NCI-H524 treated with DMSO at 0.1 percent for 48 hours (cell line): Measurements from ENCODE around the gene ADPRS.

ENCODE experiments used
- DNase-seq: peaks from one replicate; lab custom pipeline; 2025; lab: John Stamatoyannopoulos, UW

The ADPRS gene, protein sequence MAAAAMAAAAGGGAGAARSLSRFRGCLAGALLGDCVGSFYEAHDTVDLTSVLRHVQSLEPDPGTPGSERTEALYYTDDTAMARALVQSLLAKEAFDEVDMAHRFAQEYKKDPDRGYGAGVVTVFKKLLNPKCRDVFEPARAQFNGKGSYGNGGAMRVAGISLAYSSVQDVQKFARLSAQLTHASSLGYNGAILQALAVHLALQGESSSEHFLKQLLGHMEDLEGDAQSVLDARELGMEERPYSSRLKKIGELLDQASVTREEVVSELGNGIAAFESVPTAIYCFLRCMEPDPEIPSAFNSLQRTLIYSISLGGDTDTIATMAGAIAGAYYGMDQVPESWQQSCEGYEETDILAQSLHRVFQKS

DNA sequence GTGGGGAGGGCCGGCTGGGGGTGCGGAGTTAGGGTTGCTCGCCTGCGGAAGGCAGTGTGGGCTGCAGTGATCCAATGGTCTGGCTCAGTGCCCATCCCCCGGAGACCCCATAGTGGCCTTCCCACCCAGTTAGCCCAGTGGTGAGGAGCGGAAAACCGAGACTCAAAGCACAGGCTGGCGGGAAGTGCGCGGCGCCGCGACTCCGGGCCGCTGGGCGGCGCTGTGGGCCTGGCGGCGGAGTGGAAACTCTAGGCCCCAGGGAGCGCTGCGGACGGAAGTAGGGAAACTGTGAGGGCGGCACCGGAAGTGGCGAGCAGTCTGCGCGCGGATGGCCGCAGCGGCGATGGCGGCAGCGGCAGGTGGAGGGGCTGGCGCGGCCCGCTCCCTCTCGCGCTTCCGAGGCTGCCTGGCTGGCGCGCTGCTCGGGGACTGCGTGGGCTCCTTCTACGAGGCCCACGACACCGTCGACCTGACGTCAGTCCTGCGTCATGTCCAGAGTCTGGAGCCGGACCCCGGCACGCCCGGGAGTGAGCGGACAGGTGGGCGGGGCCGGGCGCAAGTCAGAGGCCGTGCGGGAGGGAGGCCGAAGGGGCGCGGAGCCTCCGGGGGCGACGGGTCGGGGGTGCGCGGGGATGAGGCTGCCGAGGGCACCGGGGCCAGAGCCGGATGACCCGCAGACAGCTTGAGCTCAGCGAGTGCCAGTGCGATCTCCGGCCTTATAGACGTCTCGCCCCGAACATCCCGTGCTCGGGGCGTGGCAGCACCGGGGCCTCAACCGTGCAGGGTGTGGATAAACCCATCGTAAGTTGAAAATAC lies at the start of gene ADPRS:
Gene ADPRS (plus strand): TSS at position 316 of the 816 bp plus-strand sequence. CDS start 13 bp downstream, at position 329.
- peak; percentile 21 for DNase-seq

DNA sequence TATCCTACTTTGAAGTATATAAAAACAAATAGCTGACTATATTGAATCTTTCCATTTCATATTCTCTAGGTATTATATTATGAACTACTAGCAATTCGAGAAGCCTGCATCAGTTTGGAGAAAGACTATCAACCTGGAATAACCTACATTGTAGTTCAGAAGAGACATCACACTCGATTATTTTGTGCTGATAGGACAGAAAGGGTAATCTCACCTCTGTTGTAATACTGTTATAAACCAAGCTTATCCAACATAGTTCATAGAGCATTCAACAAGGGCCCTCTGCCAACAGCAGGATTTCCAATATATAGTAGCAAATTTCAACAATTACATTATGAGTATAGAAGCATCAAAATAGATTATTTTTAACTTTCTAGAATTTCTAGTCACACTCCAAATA lies 48.5 kb upstream of the ADPRS start:
- DNase-seq = no peak

DNA sequence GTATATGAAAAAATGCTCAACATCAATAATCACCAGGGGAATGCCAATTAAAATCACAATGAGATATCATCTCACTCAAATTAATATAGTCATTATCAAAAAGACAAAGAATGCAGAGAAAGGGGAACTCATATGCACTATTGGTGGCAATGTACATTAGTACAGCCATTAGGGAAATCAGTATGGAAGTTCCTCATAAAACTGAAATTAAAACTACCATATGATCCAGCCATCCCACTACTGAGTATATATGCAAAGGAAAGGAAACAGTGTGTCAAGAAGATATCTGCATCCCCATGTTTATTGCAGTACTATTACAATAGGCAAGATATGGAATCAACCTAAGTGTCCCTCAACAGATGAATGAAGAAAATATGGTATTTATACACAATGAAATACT lies 36.9 kb upstream of the ADPRS start:
- DNase-seq = no peak

DNA sequence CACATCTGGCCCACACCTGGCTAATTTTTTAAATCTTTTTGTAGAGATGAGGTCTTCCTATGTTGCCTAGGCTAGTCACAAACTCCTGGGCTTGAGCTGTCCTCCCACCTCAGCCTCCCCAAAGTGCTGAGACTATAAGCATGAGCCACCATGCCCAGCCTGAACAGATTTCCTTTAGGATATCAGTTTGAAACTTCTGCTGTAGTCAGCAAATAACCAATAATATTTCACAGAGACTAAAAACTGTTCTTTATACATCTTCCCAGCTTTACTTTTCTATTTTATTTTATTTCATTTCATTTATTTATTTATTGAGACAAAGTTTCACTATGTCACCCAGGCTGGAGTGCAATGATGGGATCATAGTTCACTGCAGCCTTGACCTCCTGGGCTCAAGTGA lies 34.7 kb upstream of the ADPRS start:
- DNase-seq = no peak

DNA sequence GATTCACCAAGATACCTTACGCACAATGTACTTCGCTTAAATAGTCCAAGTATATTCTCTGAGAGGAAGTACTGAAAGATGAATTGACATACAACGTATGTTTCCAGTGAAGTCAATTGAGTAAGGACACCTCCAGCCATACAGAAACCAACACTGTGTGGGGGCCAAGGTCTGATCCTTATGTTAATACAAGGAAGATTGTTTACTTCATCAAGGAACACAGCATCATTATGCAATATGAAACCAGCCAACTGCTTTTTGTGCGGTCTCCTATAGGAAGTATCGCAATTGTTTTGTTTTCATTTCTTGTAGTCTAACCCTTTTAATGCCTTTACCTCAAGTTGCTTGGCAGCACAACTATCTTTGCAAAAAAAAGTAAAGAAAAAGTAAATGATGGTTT lies 33.0 kb upstream of the ADPRS start:
- no peak for DNase-seq

DNA sequence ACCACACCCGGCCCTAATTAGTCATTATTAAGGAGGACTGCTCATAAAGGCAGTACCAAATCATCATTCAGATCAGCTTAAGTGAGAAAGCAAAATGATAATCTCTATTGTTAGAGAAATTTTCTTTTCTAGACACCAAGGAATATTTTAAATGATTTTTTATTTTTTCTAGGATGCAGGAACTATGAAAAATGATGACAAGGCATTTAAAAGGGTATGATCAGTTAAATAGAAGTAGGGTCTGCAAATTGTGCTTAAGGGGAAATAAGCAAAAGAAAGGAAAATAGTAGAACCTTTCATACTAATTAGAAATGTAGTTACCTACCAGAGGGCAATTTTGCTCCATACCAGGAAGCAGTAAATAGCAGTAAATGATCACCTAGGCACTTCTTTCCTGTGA lies 26.4 kb upstream of the ADPRS start:
- DNase-seq = no peak

DNA sequence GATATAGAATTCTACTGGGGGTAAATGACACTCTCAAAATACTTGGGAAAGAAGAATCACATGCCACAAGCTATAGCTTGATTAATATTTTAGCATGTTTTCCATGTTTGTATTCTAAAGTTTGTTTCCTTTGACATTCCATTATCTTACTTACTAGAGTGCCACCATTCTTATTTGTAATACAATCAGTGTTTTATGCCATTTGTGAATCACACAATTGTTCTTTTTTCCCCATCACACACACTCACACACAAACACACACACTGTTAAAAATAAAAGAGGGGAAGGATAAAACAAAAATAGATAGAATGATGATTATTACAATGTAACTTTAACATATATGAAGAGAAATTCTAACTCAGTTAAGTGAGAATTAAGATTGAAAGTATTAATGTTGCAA lies 20.8 kb upstream of the ADPRS start:
- DNase-seq = no peak

DNA sequence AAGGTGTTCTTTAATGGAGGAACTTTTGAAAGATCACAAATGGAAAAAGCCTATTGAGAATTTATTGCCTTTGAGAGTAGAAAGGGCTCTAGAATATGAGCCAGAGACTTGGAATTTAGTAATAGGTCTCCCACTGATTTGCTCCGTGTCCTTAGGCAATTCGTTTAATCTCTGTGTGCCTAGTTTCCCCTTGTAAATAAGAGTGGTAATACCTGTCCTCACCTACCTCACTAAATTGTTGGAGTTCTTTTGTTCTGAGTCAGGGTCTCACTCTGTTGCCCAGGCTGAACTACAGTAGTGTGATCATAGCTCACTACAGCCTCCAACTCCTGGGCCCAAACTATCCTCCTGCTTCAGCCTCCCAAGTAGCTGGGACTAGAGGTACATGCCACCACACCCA lies 19.8 kb upstream of the ADPRS start:
- no peak for DNase-seq

DNA sequence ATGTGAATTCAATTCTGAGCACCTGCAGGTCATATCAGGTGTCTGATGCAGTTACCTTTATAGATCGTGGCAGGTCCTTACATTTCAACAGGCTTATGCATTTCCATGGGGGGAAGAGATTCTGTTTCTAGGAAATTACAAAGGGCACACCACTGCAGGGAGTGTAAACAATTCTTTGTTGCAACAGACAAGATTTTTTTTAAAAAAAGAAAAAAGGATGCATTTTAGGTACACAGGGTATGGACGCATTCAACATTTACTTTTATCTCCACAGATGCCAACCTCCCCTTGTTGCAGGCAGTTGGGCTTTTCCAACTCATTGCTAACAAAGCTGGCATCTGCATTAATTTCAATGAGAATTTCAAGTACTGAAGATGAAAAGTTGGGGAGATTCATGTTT lies 18.3 kb upstream of the ADPRS start:
- DNase-seq = no peak

DNA sequence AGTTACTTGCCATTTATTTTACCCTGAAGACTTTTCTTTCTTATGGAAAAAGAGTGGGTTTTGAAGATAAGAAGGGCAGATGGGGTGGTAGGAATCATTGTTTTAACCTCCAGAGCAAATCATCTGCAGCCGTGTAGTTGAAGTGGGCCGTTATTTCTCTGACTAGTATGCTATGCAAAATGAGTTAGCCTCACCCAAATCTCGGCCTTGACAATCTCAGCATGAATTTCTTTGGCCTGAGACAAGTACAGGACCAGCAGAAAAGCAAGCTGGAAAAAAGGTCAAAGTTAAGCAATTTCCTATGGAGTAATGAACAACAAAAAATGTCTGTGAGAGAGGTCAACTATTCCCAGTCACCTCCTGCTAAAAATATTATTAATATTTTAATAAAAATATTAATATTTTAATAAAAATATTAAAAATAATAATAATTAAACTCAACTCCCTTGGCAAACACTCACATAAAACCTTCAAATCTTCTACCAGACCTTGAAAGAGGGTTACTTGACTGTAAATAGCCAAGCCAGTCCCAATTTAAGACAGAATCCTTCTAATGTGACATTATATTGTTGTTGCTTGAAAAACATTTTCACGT lies 11.6 kb upstream of the ADPRS start:
- DNase-seq = no peak

DNA sequence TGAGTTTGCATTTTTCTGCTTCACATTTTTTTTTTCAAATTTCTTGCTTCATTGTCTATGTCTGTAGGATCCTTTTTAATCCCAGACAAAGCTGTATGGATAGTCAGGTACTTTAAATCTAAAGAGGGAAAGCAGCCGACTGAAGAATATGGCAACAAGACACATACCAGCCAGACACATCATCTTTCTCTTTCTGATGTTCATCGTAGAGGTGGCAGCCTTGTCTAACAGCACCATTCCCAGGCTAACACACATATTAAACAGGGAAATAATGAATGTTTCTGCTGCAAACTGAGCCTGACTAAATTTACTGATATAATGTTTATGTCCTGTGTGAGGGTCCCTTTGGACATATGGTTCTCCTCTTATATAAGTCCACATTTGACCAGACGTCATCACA lies 8.5 kb upstream of the ADPRS start:
- no peak for DNase-seq

DNA sequence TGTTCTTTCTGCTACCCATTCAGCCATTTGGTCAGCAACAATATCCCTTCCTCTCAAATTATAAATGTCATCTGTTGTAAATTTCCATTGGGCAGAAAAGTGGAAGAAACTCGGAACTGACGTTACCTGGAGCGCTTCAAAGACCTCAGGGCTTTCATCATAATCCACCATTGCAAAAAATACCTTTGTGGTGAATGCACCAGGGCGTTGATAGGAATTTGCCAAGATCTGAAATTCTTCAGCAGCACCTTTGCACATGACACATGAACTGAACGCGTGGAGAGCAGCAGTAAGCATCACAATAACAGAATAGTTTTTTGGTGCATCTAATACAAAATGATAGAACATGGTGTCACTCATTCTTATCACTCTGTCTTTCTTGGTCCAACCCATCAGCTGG lies 7.9 kb upstream of the ADPRS start:
- no peak for DNase-seq

DNA sequence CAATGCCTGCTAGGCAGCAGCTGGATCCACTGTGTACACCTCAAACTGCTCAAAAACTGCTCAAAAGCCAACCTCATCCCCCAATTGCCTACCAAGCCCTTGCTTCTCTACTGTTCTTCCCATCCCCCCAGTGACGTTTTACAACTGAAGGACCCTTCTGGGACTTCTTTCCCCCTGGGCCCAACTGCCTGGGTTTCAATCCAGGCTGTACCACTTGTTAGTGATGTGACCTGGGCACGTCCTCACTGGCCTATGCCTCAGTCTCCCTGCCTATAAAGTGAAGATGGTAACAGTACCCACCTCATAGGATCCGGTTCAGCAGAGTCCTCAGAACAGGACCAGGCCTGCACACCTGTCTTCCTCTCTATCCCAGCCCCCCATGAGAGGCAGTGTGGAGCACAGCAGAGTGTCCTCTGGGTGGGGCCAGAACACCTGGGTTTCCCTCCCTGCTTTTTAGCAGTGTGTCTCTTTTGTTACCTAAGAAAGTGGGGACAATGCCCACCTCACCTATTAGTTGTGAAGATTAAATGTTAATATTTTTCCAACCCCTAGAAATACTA lies 6.7 kb upstream of the ADPRS start:
- DNase-seq = no peak

DNA sequence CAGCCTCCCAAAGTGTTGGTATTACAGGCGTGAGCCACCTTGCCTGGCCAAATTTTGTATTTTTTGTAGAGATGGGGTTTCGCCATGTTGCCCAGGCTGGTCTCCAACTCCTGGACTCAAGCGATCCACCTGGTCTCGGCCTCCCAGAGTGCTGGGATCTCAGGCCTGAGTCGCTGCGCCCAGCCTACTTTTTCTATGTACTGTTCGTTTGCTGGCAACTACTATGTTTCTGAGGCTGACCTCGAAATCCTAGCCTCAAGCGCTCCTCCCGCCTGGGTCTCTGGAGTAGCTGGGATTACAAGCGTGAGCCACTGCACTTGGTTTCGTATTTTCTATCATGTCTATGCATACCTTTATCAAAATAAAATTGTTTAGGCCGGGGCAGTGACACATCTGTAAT lies 5.5 kb upstream of the ADPRS start:
- DNase-seq = no peak

DNA sequence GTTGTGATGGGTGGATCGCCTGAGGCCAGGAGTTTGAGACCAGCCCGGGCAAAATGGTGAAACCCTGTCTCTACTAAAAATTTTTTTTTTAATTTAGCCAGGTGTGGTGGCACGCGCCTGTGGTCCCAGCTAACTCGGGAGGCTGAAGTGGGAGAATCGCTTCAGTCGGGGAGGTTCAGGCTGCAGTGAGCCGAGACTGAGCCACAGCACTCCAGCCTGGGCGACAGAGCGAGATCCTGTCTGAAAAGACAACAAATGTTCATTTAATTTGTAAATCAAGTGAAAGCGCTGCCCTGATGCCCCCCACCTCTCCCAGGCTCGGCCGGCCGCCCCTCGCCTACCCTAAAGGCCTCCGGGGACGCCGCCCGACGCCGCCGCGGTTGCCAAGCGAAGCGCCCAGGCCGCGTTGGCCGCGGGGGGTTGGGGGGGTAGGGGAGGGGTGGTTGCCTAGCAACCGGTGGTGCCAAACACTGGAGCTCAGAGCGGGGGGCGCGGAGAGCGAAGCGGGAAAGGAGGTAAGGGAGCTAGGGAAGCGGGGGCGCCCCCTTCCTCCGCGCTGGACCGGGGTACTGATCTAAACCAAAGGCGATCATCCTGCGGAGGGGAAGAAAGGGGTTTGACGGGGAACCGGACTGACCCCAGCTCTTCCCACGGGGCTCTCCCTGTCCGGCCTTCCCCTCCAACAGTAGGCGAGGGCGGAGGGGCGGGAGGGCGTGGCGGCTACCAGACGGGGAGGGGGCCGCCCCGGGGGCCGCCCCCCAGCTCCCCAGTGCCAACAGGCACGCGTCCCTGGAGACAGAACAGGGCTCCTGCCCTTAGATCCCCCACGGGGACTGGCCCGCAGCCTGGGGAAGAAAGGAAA lies 4.8 kb upstream of the ADPRS start, which contains the start of gene TEKT2:
Gene TEKT2 (plus strand): TSS at position 460 of the 862 bp plus-strand sequence. CDS start 828 bp downstream, outside the sequence.
- DNase-seq = no peak

DNA sequence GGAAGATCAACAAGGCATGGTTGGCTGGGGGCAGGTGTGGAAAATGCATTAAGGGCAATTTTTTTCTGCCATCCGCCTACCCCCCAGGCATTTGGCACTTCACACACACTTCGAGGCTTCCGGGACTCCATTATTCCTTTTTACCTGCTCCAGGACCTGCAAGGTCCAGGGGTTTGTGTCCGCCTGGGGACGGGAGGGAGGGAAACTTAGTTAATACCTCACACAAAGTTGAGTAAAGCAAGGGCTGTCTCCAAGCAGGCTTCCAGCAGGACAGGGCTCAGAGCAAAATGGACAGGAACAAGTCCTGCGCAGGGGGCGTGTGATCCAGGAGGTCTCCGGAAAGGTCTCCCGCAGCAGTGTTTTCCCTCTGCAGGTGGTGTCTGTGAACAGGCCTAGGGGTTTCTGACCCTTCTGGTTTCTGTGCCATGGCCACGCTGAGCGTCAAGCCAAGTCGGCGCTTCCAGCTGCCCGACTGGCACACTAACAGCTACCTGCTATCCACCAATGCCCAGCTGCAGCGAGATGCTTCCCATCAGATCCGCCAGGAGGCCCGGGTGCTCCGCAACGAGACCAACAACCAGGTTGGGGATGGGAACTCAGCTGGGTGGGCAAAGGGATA lies 4.1 kb upstream of the ADPRS start:
- DNase-seq = no peak

DNA sequence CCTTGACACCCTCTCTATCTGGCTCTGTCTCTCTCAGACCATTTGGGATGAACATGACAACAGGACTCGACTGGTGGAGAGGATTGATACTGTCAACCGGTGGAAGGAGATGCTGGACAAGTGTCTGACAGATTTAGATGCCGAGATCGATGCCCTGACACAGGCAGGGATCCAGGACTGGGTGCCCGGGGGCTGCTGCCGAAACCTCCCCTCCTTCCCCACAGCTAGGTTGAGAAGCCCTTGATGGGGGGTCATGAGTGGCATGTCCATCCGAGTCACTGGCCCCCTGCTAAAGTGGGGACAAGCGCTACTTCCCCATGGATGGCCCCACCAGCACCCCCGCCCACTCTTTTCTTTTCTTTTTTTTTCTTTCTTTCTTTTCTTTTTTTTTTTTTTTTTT lies 3.6 kb upstream of the ADPRS start:
- DNase-seq = no peak

DNA sequence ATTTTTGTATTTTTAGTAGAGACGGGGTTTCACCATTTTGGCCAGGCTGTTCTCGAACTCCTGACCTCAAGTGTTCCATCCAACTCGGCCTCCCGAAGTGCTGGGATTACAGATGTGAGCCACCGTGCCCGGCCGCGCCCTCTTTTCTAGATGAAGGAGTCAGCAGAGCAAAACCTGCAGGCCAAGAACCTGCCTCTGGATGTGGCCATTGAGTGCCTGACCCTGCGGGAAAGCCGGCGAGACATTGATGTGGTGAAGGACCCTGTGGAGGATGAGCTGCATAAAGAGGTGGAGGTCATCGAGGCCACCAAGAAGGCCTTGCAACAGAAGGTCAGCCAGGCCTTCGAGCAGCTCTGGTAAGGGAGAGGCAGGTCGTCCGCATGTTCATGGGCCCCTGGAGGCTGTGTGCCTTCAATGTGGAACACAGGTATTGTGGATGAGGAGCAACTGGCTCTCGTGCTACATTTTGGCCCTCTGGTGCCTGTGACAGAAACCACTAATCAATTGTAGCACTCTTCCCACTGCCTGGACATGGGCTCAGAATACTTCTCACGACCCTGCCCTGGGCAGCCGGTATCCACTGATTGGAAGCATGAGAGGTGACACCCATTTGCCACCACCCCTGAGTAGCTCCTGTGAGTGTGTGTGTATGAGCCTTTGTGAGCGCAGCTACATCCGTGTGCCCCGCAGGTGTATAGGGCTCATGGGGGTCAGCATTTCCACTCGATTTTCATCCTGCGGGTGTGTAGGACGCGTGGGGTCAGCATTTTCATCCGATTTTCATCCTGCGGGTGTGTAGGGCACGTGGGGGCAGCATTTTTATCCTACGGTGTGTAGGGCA lies 2.8 kb upstream of the ADPRS start:
- no peak for DNase-seq

DNA sequence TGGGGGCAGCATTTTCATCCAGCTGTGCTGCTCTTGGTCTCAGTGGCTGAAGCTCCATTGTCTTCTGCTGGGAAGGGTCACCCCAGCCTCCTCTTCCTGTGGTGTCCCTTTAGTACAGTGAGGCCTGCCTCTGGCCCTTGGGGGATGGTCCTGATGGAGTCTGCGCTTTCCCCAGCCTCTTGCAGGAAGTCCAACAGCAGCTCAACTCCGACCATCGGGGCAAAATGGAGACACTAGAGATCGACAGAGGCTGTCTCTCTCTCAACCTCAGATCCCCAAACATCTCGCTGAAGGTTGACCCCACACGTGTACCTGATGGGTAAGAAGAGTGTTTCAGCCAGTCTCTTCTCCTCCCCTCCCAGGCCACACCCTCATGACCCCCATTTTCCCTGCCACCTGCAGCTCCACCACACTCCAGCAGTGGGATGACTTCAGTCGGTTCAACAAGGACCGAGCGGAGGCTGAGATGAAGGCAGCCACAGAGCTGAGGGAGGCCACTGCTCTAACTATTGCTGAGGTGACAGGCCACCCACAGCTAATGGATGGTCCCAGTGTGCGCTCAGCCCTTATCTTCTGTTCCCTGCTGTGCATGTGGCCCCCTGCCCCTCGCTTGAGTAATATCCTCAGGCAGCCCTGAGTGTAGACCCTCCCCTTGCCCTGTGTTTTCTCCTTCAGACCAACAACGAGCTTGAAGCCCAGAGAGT lies 2.0 kb upstream of the ADPRS start:
- DNase-seq = no peak
